Loucy (cell line): ENCODE data around the gene ANKRD1.

Experiments used
- CTCF ChIP-seq: fragments of 200-600 bp; sonication (generic); conservative IDR thresholded peaks from 2 replicates; pipeline ENCODE4 v1.5.1; 2014; ENCODE audit warnings: mild to moderate bottlenecking, antibody characterized with exemption, low read length
- EZH2phosphoT487 ChIP-seq: fragments of 200-600 bp; IDR thresholded peaks from 2 replicates; pipeline ENCODE4 v1.6.1; 2018; ENCODE audit warnings: antibody characterized with exemption, mild to moderate bottlenecking, moderate library complexity, borderline replicate concordance

GRCh38 chr10:90912174-90912573, 8.7 kb downstream of the ANKRD1 start:
- TF ChIP-seq CTCF (no peak), EZH2phosphoT487 (no peak)
